ENCODE measurements around the gene ERP27. TPM values are rescaled to one million over a fixed set of nuclear protein-coding genes. Genes with fewer than 3 reads are reported as not detected.
A peak's percentile ranks its signal among the peaks of the same experiment; 100 is the strongest.

Gene ERP27
- 10 to 100 TPM in 1 of 5 donors, 1 to 10 TPM in 3, not detected in 1; 1.1 to 12.3 (median 1.3) TPM for total RNA-seq
- polyA plus RNA-seq, result 1 to 10 TPM; 1.1 to 3.5 (median 1.5) TPM
- long read RNA-seq, donor 1, result 0 reads
- long read RNA-seq, donor 2, transcript ERP27-201 (7 exons, 2,096 nt), result major isoform, 5 of 5 reads
- long read RNA-seq, donor 2, partial matches to known transcripts, result 0 of 5 reads
- long read RNA-seq, donor 2, other reads (novel, unspliced or antisense), result 0 of 5 reads
- long read RNA-seq, donor 3, result 0 reads
- long read RNA-seq, donor 4, result 0 reads
- long read RNA-seq, donor 5, result 0 reads
- long read RNA-seq, donor 6, result 0 reads
- long read RNA-seq, donor 7, result 0 reads
- long read RNA-seq, donor 8, partial matches to known transcripts, result 0 of 1 reads
- long read RNA-seq, donor 8, other reads (novel, unspliced or antisense), result 0 of 1 reads
- long read RNA-seq, donor 9, result 0 reads
- long read RNA-seq, donor 10, partial matches to known transcripts, result 0 of 3 reads
- long read RNA-seq, donor 10, other reads (novel, unspliced or antisense), result 0 of 3 reads

GRCh38 chr12:14938301-14938700, at the start of gene ERP27:
TSS of gene ERP27 (minus strand) at chr12:14938537. CDS start at chr12:14938508, 29 bp downstream.
- Histone ChIP-seq H3K4me1 (peaks cover 0 to 9% (median 7%) of the 10 kb centered on the region in 4 donors), H3K9me3 (no peaks in the 10 kb centered on the region), H3K36me3 (peaks cover 0 to 20% (median 14%) of the 10 kb centered on the region in 4 donors), H3K27ac (no peak within 1 kb of the TSS), H3K4me3 (no peak within 1 kb of the TSS), H3K27me3 (no peaks in the 10 kb centered on the region)
- peak in 1 of 2 donors; percentile 59 for DNase-seq
- intact Hi-C loops (cut with DNase I; ENCODE audit: low total_unique reads), result no loop called here
- TF ChIP-seq CTCF (IDR thresholded peaks at IDR 0.05), result no peak
- TF ChIP-seq EP300 (IDR thresholded peaks at IDR 0.05), result no peak
- TF ChIP-seq POLR2AphosphoS5 (IDR thresholded peaks at IDR 0.05), result no peak
- TF ChIP-seq POLR2A (IDR thresholded peaks at IDR 0.05), result no peak
- 27 to 52% (median 43%) methylated on average over 3 of the region's 3 CpGs for WGBS, 5 donors

GRCh38 chr12:14988035-14988434, 49.7 kb upstream of the ERP27 start:
- no peaks in the 10 kb centered on the region for H3K36me3 ChIP-seq
- no peak for DNase-seq
- intact Hi-C loops (cut with DNase I; ENCODE audit: low total_unique reads), result no loop called here
- H3K9me3 ChIP-seq, result no peaks in the 10 kb centered on the region
- H3K4me3 ChIP-seq, result no peak overlapping the region
- peaks cover 0 to 4% (median 0%) of the 10 kb centered on the region in 4 donors for H3K4me1 ChIP-seq
- no peak overlapping the region for H3K27ac ChIP-seq
- no peak for TF ChIP-seq POLR2A (IDR thresholded peaks at IDR 0.05)
- TF ChIP-seq EP300 (IDR thresholded peaks at IDR 0.05), result no peak
- TF ChIP-seq POLR2AphosphoS5 (IDR thresholded peaks at IDR 0.05), result no peak
- TF ChIP-seq CTCF (IDR thresholded peaks at IDR 0.05), result no peak
- H3K27me3 ChIP-seq, result no peaks in the 10 kb centered on the region
- 73 to 92% (median 91%) methylated on average over 3 of the region's 3 CpGs for WGBS, 5 donors

- DNase-seq, result no peak
- Histone ChIP-seq H3K27me3 (no peaks in the 10 kb centered on the region), H3K36me3 (no peaks in the 10 kb centered on the region), H3K4me1 (peaks cover 0 to 6% (median 0%) of the 10 kb centered on the region in 4 donors), H3K27ac (no peak overlapping the region), H3K4me3 (no peak overlapping the region), H3K9me3 (no peaks in the 10 kb centered on the region)
- intact Hi-C loops (cut with DNase I; ENCODE audit: low total_unique reads), result no loop called here
- 73 to 80% (median 73%) methylated on average over 4 of the region's 4 CpGs for WGBS, 5 donors
- no peak for TF ChIP-seq POLR2AphosphoS5 (IDR thresholded peaks at IDR 0.05)
These were observed 48.1 kb upstream of the ERP27 start for GRCh38 chr12:14986449-14986848.

GRCh38 chr12:14984766-14985285, 46.5 kb upstream of the ERP27 start:
- no peaks in the 10 kb centered on the region for H3K36me3 ChIP-seq
- no peak overlapping the region for H3K27ac ChIP-seq
- H3K4me3 ChIP-seq, result no peak overlapping the region
- TF ChIP-seq POLR2A (IDR thresholded peaks at IDR 0.05) (no peak), POLR2AphosphoS5 (IDR thresholded peaks at IDR 0.05) (no peak), CTCF (IDR thresholded peaks at IDR 0.05) (no peak), EP300 (IDR thresholded peaks at IDR 0.05) (no peak)
- DNase-seq, result no peak
- peaks cover 0 to 6% (median 0%) of the 10 kb centered on the region in 4 donors for H3K4me1 ChIP-seq
- H3K27me3 ChIP-seq, result no peaks in the 10 kb centered on the region
- intact Hi-C loops (cut with DNase I; ENCODE audit: low total_unique reads), result no loop called here
- 77 to 91% (median 83%) methylated on average over 1 of the region's 1 CpG for WGBS, 5 donors
- no peaks in the 10 kb centered on the region for H3K9me3 ChIP-seq

All from stomach (tissue), 19 donors.